Stomach (tissue), 4 donors: ENCODE data around the gene NHS.

Experiments used
- EP300 ChIP-seq: sonication (generic); formaldehyde crosslinking; IDR thresholded peaks from one replicate; pipeline ENCODE4 v1.6.1; 2017; ENCODE audit warnings: antibody characterized with exemption
- POLR2A ChIP-seq, 4 donors: fragments of 450-650 bp; IDR thresholded peaks; one replicate each; pipeline ENCODE4 v1.6.1; 2016; ENCODE audit warnings: antibody characterized with exemption in 4 of 4, control low read depth in 2 of 4, mild to moderate bottlenecking in 1 of 4, moderate library complexity in 1 of 4
- TF ChIP-seq, protein P1 (sequence below), 7 experiments: fragments of 450-650 bp in 4 of 7; fragments of 200-600 bp in 3 of 7; sonication (generic) in 3 of 7; IDR thresholded peaks; one replicate each; pipeline ENCODE4 v1.5.1; 2016 to 2019; ENCODE audit warnings: antibody characterized with exemption in 7 of 7, control low read depth in 2 of 7, mild to moderate bottlenecking in 1 of 7

DNA sequence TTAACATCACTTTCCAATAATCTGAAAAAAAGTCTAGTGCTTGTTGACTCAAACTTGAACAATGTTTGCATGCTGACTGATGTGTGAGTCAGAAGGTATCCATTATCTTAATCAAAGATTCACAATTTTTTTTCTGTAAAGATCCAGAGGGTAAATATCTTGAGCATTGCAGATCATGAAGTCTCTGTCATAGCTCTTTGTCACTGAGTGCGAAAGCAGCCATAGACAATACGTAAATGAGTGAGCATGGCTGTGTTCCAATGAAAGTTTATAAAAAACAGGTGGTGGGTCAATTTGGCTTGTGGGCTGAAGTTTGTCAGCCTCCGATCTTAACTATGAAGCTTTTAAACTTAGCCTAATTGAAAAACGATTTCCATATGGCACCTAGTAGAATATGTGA, 37.7 kb downstream of the NHS start:
- TF ChIP-seq POLR2A (IDR thresholded peaks at IDR 0.05) (no peak), EP300 (no peak)
- TF ChIP-seq, protein P1, sequence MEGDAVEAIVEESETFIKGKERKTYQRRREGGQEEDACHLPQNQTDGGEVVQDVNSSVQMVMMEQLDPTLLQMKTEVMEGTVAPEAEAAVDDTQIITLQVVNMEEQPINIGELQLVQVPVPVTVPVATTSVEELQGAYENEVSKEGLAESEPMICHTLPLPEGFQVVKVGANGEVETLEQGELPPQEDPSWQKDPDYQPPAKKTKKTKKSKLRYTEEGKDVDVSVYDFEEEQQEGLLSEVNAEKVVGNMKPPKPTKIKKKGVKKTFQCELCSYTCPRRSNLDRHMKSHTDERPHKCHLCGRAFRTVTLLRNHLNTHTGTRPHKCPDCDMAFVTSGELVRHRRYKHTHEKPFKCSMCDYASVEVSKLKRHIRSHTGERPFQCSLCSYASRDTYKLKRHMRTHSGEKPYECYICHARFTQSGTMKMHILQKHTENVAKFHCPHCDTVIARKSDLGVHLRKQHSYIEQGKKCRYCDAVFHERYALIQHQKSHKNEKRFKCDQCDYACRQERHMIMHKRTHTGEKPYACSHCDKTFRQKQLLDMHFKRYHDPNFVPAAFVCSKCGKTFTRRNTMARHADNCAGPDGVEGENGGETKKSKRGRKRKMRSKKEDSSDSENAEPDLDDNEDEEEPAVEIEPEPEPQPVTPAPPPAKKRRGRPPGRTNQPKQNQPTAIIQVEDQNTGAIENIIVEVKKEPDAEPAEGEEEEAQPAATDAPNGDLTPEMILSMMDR (IDR thresholded peaks at IDR 0.05) = no peak
